SH-SY5Y (cell line): ENCODE results near the gene PPRC1.

ENCODE experiments used
- GATA2 ChIP-seq: IDR thresholded peaks from 2 replicates; pipeline ENCODE4 v1.6.1; 2011; ENCODE audit warnings: mild to moderate bottlenecking, low read depth, low read length
- GATA3 ChIP-seq: IDR thresholded peaks from 2 replicates; pipeline ENCODE4 v1.6.1; 2011; ENCODE audit warnings: low read depth, mild to moderate bottlenecking, low read length, moderate library complexity

DNA sequence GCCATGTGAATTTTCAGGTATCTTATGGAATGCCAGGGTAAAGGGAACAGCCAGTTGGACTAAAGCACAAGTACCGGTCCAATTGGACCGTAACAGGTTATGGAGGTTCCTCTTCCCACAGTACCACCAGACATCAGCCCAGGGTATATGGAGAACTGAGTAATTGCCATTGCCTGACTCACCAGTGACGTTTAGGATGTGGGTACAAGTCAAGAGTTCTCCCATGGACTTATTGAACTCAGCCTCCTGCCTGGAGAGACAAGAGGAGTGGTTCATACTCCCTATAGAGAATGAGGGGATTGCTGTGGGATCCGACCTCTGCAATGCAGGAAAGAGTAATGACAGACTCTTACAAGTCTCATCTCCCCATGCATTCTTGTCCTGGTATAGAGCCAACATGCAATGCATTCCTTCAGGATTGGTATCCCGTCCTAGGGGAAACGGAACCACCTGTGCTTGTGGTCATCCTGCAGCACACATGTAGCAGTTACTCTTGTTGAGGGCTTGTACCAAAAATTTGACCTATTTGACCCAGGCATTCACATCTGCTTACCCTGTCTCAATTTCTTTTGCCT lies 62.5 kb downstream of the PPRC1 start:
- no peak for TF ChIP-seq GATA3
- TF ChIP-seq GATA2 = no peak
